RWPE1 (cell line): ENCODE data around the gene ADH4.

Experiments used
- CTCF ChIA-PET: fragments of 350-600 bp; sonication (Branson Sonifier 250); formaldehyde crosslinking; extraction: SDS; loops from one replicate; lab custom pipeline; 2021; lab: Yijun Ruan, JAX
- POLR2A ChIA-PET: fragments of 400-600 bp; formaldehyde crosslinking; extraction: SDS; loops from one replicate; lab custom pipeline; 2020; ENCODE audit warnings: antibody characterized with exemption; ENCODE audit not compliant: low non-redundant PET; lab: Yijun Ruan, JAX
- DNase-seq: peaks from one replicate; pipeline ENCODE4 v3.0.0; 2012; ENCODE audit warnings: low spot score
- H3K27ac ChIP-seq: fragments of 450-650 bp; 2 replicates; pipeline ENCODE4 v1.5.1; 2017
- CTCF ChIP-seq: fragments of 450-650 bp; conservative IDR thresholded peaks from 2 replicates; pipeline ENCODE4 v1.5.1; 2017; ENCODE audit warnings: low read depth, mild to moderate bottlenecking

The ADH4 gene

DNA sequence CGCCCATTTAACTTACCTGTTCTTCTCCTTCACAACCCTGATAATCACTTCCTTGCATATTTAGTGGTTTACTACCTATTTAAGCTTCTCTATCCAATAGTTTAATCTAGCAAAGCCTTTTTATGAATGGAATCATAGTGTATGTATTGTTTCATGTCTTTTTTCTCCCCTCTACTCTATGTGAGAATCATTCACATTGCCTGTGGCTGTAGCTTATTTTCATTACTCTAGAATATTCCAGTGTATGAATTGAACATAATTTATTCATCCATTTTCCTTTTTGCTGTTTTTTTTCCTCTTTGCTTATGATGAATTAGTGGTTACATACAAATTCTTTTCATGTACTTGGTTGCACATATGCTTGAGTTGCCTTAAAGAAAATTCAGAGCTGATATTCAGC is 490 bp upstream of the ADH4 start:
- DNase-seq = no peak
- no peak overlapping the region for H3K27ac ChIP-seq
- ChIA-PET CTCF (no interaction called here), POLR2A (no interaction called here)
- TF ChIP-seq CTCF = no peak

DNA sequence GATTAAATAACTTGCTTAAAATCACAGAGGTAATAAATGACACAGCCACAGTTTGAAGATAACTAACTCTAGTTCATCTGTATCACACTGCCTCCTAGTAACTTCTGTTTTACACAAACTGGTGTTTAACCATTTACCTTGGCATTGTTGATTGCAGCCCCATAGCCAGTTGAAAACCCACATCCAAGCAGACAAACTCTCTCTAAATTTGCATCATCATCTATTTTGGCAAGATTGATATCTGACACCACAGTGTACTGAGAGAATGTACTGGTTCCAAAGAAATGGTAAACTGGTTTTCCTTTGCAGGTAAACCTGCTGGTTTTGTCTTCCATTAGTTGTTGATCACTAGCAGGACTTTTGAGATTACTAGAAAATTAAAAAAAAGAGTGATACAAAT is 7.8 kb downstream of the ADH4 start:
- no peak for TF ChIP-seq CTCF
- H3K27ac ChIP-seq = no peak overlapping the region
- DNase-seq = no peak
- ChIA-PET CTCF (no interaction called here), POLR2A (no interaction called here)

GRCh38 chr4:99135541-99136162 is 8.4 kb downstream of the ADH4 start:
- TF ChIP-seq CTCF = no peak
- H3K27ac ChIP-seq = no peak overlapping the region
- no peak for DNase-seq
- POLR2A ChIA-PET = no interaction called here
- CTCF ChIA-PET = no interaction called here

GRCh38 chr4:99134586-99134985 is 9.5 kb downstream of the ADH4 start:
- ChIA-PET POLR2A (no interaction called here), CTCF (interaction anchor here (0.6 kb wide), 1 partner anchor 883 kb away, joined by 3 read pairs; no protein-coding TSS in a partner anchor)
- TF ChIP-seq CTCF = no peak
- no peak overlapping the region for H3K27ac ChIP-seq
- no peak for DNase-seq

- no peak overlapping the region for H3K27ac ChIP-seq
- TF ChIP-seq CTCF = no peak
- ChIA-PET CTCF (interaction anchor here (0.6 kb wide), 2 partner anchors 208 to 283 kb away, joined by 5 to 6 read pairs; no protein-coding TSS in a partner anchor), POLR2A (no interaction called here)
- no peak for DNase-seq
These were observed 12.7 kb downstream of the ADH4 start for GRCh38 chr4:99131378-99131777.

- POLR2A ChIA-PET = no interaction called here
- no peak for DNase-seq
These were observed 17.7 kb downstream of the ADH4 start for GRCh38 chr4:99126376-99126775.

More at GRCh38 chr4:99126376-99126775, 17.7 kb downstream of the ADH4 start:
- CTCF ChIA-PET = interaction anchor here (0.6 kb wide), 1 partner anchor 251 kb away, joined by 12 read pairs; no protein-coding TSS in a partner anchor
- no peak overlapping the region for H3K27ac ChIP-seq
- no peak for TF ChIP-seq CTCF
